ENCODE measurements around the gene RNASE12.

- TF ChIP-seq EZH2 (IDR thresholded peaks at IDR 0.05; ENCODE audit: insufficient read depth, poor library complexity, severe bottlenecking) (no peak), EZH2phosphoT487 (IDR thresholded peaks at IDR 0.05; ENCODE audit: insufficient read depth, low read depth) (no peak)
Observed at GRCh38 chr14:20613094-20614037, 22.2 kb upstream of the RNASE12 start.

Measured in GM23248 (cell line).